Transverse colon (tissue), 4 donors: Measurements from ENCODE around the gene RNASE9. TPM values are rescaled to one million over a fixed set of nuclear protein-coding genes. Genes with fewer than 3 reads are reported as not detected.

Experiments used
- DNase-seq: peaks from one replicate; pipeline ENCODE4 v3.0.0-alpha.2; 2019
- H3K27ac ChIP-seq, 4 donors: fragments of 200-600 bp; sonication (generic); 2 replicates each; pipeline ENCODE4 v1.5.1; 2016 to 2018; ENCODE audit warnings: inconsistent platforms in 4 of 4
- H3K27me3 ChIP-seq: fragments of 200-600 bp; sonication (generic); 2 replicates; pipeline ENCODE4 v1.5.1; 2017; ENCODE audit warnings: inconsistent platforms
- H3K36me3 ChIP-seq, 4 donors: fragments of 200-600 bp; sonication (generic); 2 replicates each; pipeline ENCODE4 v1.5.1; 2017 to 2019; ENCODE audit warnings: inconsistent platforms in 4 of 4
- H3K4me1 ChIP-seq, 4 donors: fragments of 200-600 bp; sonication (generic); 2 replicates each; pipeline ENCODE4 v1.5.1; 2017 to 2020; ENCODE audit warnings: inconsistent platforms in 4 of 4
- H3K4me3 ChIP-seq, 4 donors: fragments of 200-600 bp; sonication (generic); 1 replicate in 1 of 4; 2 replicates in 3 of 4; pipeline versions ENCODE4 v1.5.1 to v1.6.1; 2017 to 2019; ENCODE audit warnings: inconsistent platforms in 4 of 4
- H3K9me3 ChIP-seq, 2 donors: fragments of 200-600 bp; sonication (generic); 2 replicates each; pipeline ENCODE4 v1.5.1; 2017 to 2019; ENCODE audit warnings: inconsistent platforms in 2 of 2
- CTCF ChIP-seq, 5 experiments: fragments of 200-600 bp in 3 of 5; fragments of 450-650 bp in 2 of 5; sonication (generic) in 3 of 5; IDR thresholded peaks; 1 replicate in 2 of 5; 2 replicates in 3 of 5; pipeline ENCODE4 v1.5.1; 2016 to 2017; ENCODE audit warnings: antibody characterized with exemption in 5 of 5, inconsistent platforms in 3 of 5, mild to moderate bottlenecking in 2 of 5, moderate library complexity in 1 of 5
- EP300 ChIP-seq: sonication (generic); formaldehyde crosslinking; IDR thresholded peaks from one replicate; pipeline ENCODE4 v1.6.1; 2017; ENCODE audit warnings: antibody characterized with exemption, low read depth
- POLR2A ChIP-seq: fragments of 450-650 bp; IDR thresholded peaks from one replicate; pipeline ENCODE4 v1.6.1; 2016; ENCODE audit warnings: antibody characterized with exemption, mild to moderate bottlenecking, moderate library complexity
- POLR2AphosphoS5 ChIP-seq, 3 donors: sonication (generic); formaldehyde crosslinking; IDR thresholded peaks; one replicate each; pipeline ENCODE4 v1.6.1; 2016; ENCODE audit warnings: antibody characterized with exemption in 3 of 3
- WGBS, 2 donors: methylation state at CpG; one replicate each; pipeline ENCODE4 v1.1.5; 2018; ENCODE audit warnings: low coverage in 1 of 2; 5-methylcytosine and 5-hydroxymethylcytosine counted together
- in situ Hi-C, 4 donors: fragments of 200-750 bp; cut with MboI; loops; one replicate each; pipeline versions ENCODE4 v1.15.0 to v1.15.1; 2017; ENCODE audit warnings: low sequenced_read_pairs in 3 of 4, low pct_ligation_motif_present in 1 of 4, low pct_unique_long_range_greater_than_20kb in 1 of 4
- intact Hi-C: fragments of 100-400 bp; cut with DNase I; formaldehyde crosslinking; loops from one replicate; pipeline ENCODE4 v1.15.1; 2023; ENCODE audit warnings: low total_unique reads
- total RNA-seq, 4 donors: library from RNA; depleted of rRNA; stranded (reverse); fragments of >200 nt; gene quantifications; one replicate each; pipeline ENCODE4 v1.1.0, GENCODE V29; 2016

The RNASE9 gene
- total RNA-seq, 4 donors from 2014 or later, result not detected

GRCh38 chr14:20524027-20524426 is 36.8 kb downstream of the RNASE9 start:
- WGBS, 2 donors, result 75% methylated on average over 2 of the region's 2 CpGs; no CpG with 5 or more reads in 1 of the 2 donors
- in situ Hi-C loops (loop anchor here in 1 of 4 donors (10.0 kb wide), 1 partner anchor 71 kb away; the partner anchor contains the start of gene RNASE12), intact Hi-C loops (no loop called here)

GRCh38 chr14:20522332-20522731 is 38.5 kb downstream of the RNASE9 start:
- intact Hi-C loops, result no loop called here
- Histone ChIP-seq H3K36me3 (no peaks in the 10 kb centered on the region), H3K4me1 (no peaks in the 10 kb centered on the region), H3K27ac (no peak overlapping the region), H3K4me3 (no peak overlapping the region), H3K27me3 (no peaks in the 10 kb centered on the region), H3K9me3 (no peaks in the 10 kb centered on the region)
- no peak for DNase-seq
- 80 to 81% methylated on average over 1 of the region's 1 CpG for WGBS, 2 donors
- in situ Hi-C loops, result loop anchor here in 1 of 4 donors (10.0 kb wide), 1 partner anchor 72 kb away; the partner anchor contains the start of gene RNASE12
- no peak for TF ChIP-seq EP300

More at GRCh38 chr14:20524027-20524426, 36.8 kb downstream of the RNASE9 start:
- no peak overlapping the region for H3K4me3 ChIP-seq
- TF ChIP-seq POLR2AphosphoS5 (IDR thresholded peaks at IDR 0.05) (no peak), EP300 (no peak), CTCF (IDR thresholded peaks at IDR 0.05) (no peak), POLR2A (no peak)
- H3K27me3 ChIP-seq, result peaks cover 5% of the 10 kb centered on the region
- H3K27ac ChIP-seq, result no peak overlapping the region
- no peaks in the 10 kb centered on the region for H3K4me1 ChIP-seq
- no peaks in the 10 kb centered on the region for H3K36me3 ChIP-seq
- no peak for DNase-seq
- no peaks in the 10 kb centered on the region for H3K9me3 ChIP-seq

GRCh38 chr14:20516921-20517320 is 43.9 kb downstream of the RNASE9 start:
- H3K4me1 ChIP-seq, result no peaks in the 10 kb centered on the region
- H3K27ac ChIP-seq, result no peak overlapping the region
- no peaks in the 10 kb centered on the region for H3K9me3 ChIP-seq
- no peak for DNase-seq
- WGBS, 2 donors, result 65 to 71% methylated on average over 2 to 4 of the region's 4 CpGs
- no peaks in the 10 kb centered on the region for H3K36me3 ChIP-seq
- TF ChIP-seq EP300, result no peak
- no peak for TF ChIP-seq POLR2A
- TF ChIP-seq CTCF (IDR thresholded peaks at IDR 0.05), result no peak
- no peak for TF ChIP-seq POLR2AphosphoS5 (IDR thresholded peaks at IDR 0.05)
- intact Hi-C loops (loop anchor here (10.0 kb wide), 1 partner anchor 178 kb away; no protein-coding TSS in a partner anchor), in situ Hi-C loops (no loop called here)
- no peaks in the 10 kb centered on the region for H3K27me3 ChIP-seq
- no peak overlapping the region for H3K4me3 ChIP-seq

- no peaks in the 10 kb centered on the region for H3K4me1 ChIP-seq
- in situ Hi-C loops (no loop called here), intact Hi-C loops (loop anchor here (10.0 kb wide), 1 partner anchor 179 kb away; no protein-coding TSS in a partner anchor)
- no peak overlapping the region for H3K4me3 ChIP-seq
- TF ChIP-seq EP300 (no peak), POLR2A (no peak), POLR2AphosphoS5 (IDR thresholded peaks at IDR 0.05) (no peak), CTCF (IDR thresholded peaks at IDR 0.05) (no peak)
- H3K27me3 ChIP-seq, result no peaks in the 10 kb centered on the region
- no peak overlapping the region for H3K27ac ChIP-seq
- H3K36me3 ChIP-seq, result no peaks in the 10 kb centered on the region
- WGBS, 2 donors, result 63 to 69% methylated on average over 3 to 4 of the region's 4 CpGs
- DNase-seq, result no peak
- no peaks in the 10 kb centered on the region for H3K9me3 ChIP-seq
Measured at GRCh38 chr14:20515846-20516245, 45.0 kb downstream of the RNASE9 start.
